Measurements from ENCODE around the gene RNU6-1. TPM values are rescaled to one million over a fixed set of nuclear protein-coding genes. Genes with fewer than 3 reads are reported as not detected.

Gene RNU6-1
- total and polyA plus RNA-seq, 2 donors (not counting 3 experiments of a cell fraction or from before 2014, with no cell fraction given) = not detected

GRCh38 chr15:67803996-67804843, 35.6 kb downstream of the RNU6-1 start:
- Histone ChIP-seq H4K20me1 (replicated peaks; ENCODE audit: control insufficient read depth, extremely low read depth, insufficient read depth, low read length) (no peaks in the 10 kb centered on the region), H3K9me1 (replicated peaks; ENCODE audit: control insufficient read depth, extremely low read depth, insufficient read depth, low read length) (no peaks in the 10 kb centered on the region), H3K36me3 (ENCODE audit: control insufficient read depth in 2 of 2, extremely low read depth in 1 of 2, insufficient read depth in 2 of 2, low read length in 2 of 2) (no peaks in the 10 kb centered on the region), H3K79me2 (ENCODE audit: control insufficient read depth, insufficient read depth, low read length) (no peaks in the 10 kb centered on the region), H3K4me1 (ENCODE audit: control insufficient read depth, extremely low read depth, insufficient read depth, low read length) (no peaks in the 10 kb centered on the region), H3K27ac (ENCODE audit: insufficient read depth, low read depth, low read length) (no peak overlapping the region), H2AFZ (ENCODE audit: low read depth, low read length) (no peak overlapping the region), H3K9ac (replicated peaks; ENCODE audit: extremely low read depth, insufficient read depth, low read length) (no peak overlapping the region), H3K4me2 (ENCODE audit: insufficient read depth, low read length) (no peak overlapping the region), H3K4me3 (replicated peaks in 1 of 3; ENCODE audit: insufficient read depth in 1 of 3, low read depth in 1 of 3, low read length in 3 of 3) (no peak overlapping the region), H3K27me3 (ENCODE audit: control insufficient read depth in 2 of 2, insufficient read depth in 2 of 2, low read length in 2 of 2) (no peaks in the 10 kb centered on the region), H3K9me3 (replicated peaks; ENCODE audit: control insufficient read depth, insufficient read depth, low read length) (no peaks in the 10 kb centered on the region)
- BruUV-seq (replicated peaks) = no TSS peak
- no peak for DNase-seq (ENCODE audit: low read depth, low spot score)
- intact Hi-C loops (cut with micrococcal nuclease) = no loop called here
- no peak for FAIRE-seq
- ChIA-PET POLR2A (no interaction called here), CTCF (no interaction called here)
- no peak for TF ChIP-seq EZH2 (IDR thresholded peaks at IDR 0.05; ENCODE audit: borderline replicate concordance, low read depth, low read length, severe bottlenecking)
- TF ChIP-seq FOS (IDR thresholded peaks at IDR 0.05; ENCODE audit: borderline replicate concordance, insufficient read depth, low read length) = no peak
- TF ChIP-seq MYC (IDR thresholded peaks at IDR 0.05; ENCODE audit: low read depth, low read length) = no peak
- no peak for TF ChIP-seq JUN (IDR thresholded peaks at IDR 0.05; ENCODE audit: borderline replicate concordance, insufficient read depth, insufficient read length, low read depth)
- no peak for TF ChIP-seq GATA2 (IDR thresholded peaks at IDR 0.05; ENCODE audit: insufficient read depth, insufficient read length, low read depth, low read length)
- TF ChIP-seq POLR2AphosphoS5 (IDR thresholded peaks at IDR 0.05; ENCODE audit: insufficient read depth, low read depth, low read length) = no peak
- dilution Hi-C loops (cut with MboI; ENCODE audit: extremely low pct_ligation_motif_present, low sequenced_read_pairs) = no loop called here

GRCh38 chr15:67803299-67803698, 36.5 kb downstream of the RNU6-1 start:
- Histone ChIP-seq H3K9me3 (replicated peaks; ENCODE audit: control insufficient read depth, insufficient read depth, low read length) (no peaks in the 10 kb centered on the region), H3K4me2 (ENCODE audit: insufficient read depth, low read length) (no peak overlapping the region), H3K27ac (ENCODE audit: insufficient read depth, low read depth, low read length) (no peak overlapping the region), H3K27me3 (ENCODE audit: control insufficient read depth in 2 of 2, insufficient read depth in 2 of 2, low read length in 2 of 2) (no peaks in the 10 kb centered on the region), H3K9me1 (replicated peaks; ENCODE audit: control insufficient read depth, extremely low read depth, insufficient read depth, low read length) (no peaks in the 10 kb centered on the region), H3K36me3 (ENCODE audit: control insufficient read depth in 2 of 2, extremely low read depth in 1 of 2, insufficient read depth in 2 of 2, low read length in 2 of 2) (no peaks in the 10 kb centered on the region), H2AFZ (ENCODE audit: low read depth, low read length) (no peak overlapping the region), H3K4me3 (replicated peaks in 1 of 3; ENCODE audit: insufficient read depth in 1 of 3, low read depth in 1 of 3, low read length in 3 of 3) (no peak overlapping the region), H3K4me1 (ENCODE audit: control insufficient read depth, extremely low read depth, insufficient read depth, low read length) (no peaks in the 10 kb centered on the region), H4K20me1 (replicated peaks; ENCODE audit: control insufficient read depth, extremely low read depth, insufficient read depth, low read length) (no peaks in the 10 kb centered on the region), H3K79me2 (ENCODE audit: control insufficient read depth, insufficient read depth, low read length) (no peaks in the 10 kb centered on the region), H3K9ac (replicated peaks; ENCODE audit: extremely low read depth, insufficient read depth, low read length) (no peak overlapping the region)
- FAIRE-seq (no peak), DNase-seq (ENCODE audit: low read depth, low spot score) (no peak)
- intact Hi-C loops (cut with micrococcal nuclease) = no loop called here
- ChIA-PET CTCF (no interaction called here), POLR2A (no interaction called here)
- dilution Hi-C loops (cut with MboI; ENCODE audit: extremely low pct_ligation_motif_present, low sequenced_read_pairs) = no loop called here
- BruUV-seq (replicated peaks) = no TSS peak
- TF ChIP-seq FOS (IDR thresholded peaks at IDR 0.05; ENCODE audit: borderline replicate concordance, insufficient read depth, low read length) (no peak), POLR2AphosphoS5 (IDR thresholded peaks at IDR 0.05; ENCODE audit: insufficient read depth, low read depth, low read length) (no peak), EZH2 (IDR thresholded peaks at IDR 0.05; ENCODE audit: borderline replicate concordance, low read depth, low read length, severe bottlenecking) (no peak), MYC (IDR thresholded peaks at IDR 0.05; ENCODE audit: low read depth, low read length) (no peak), POLR2A (IDR thresholded peaks at IDR 0.05; ENCODE audit: low read depth, low read length) (no peak), GATA2 (IDR thresholded peaks at IDR 0.05; ENCODE audit: insufficient read depth, insufficient read length, low read depth, low read length) (no peak), CTCF (IDR thresholded peaks at IDR 0.05; ENCODE audit: extremely low read depth in 1 of 2, insufficient read depth in 1 of 2, low read depth in 1 of 2, low read length in 2 of 2) (no peak), JUN (IDR thresholded peaks at IDR 0.05; ENCODE audit: borderline replicate concordance, insufficient read depth, insufficient read length, low read depth) (no peak)
- TF ChIP-seq, protein P1, sequence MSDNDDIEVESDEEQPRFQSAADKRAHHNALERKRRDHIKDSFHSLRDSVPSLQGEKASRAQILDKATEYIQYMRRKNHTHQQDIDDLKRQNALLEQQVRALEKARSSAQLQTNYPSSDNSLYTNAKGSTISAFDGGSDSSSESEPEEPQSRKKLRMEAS (IDR thresholded peaks at IDR 0.05; ENCODE audit: insufficient read depth, insufficient read length) = no peak

All from endothelial cell of umbilical vein (primary cell).